ENCODE results near the gene MAT2A.
"Not testable (repeated sequence)": the region's sequence is repeated elsewhere in the genome, so short reads cannot be mapped to it uniquely, and the experiment has no call there.

Gene MAT2A

DNA sequence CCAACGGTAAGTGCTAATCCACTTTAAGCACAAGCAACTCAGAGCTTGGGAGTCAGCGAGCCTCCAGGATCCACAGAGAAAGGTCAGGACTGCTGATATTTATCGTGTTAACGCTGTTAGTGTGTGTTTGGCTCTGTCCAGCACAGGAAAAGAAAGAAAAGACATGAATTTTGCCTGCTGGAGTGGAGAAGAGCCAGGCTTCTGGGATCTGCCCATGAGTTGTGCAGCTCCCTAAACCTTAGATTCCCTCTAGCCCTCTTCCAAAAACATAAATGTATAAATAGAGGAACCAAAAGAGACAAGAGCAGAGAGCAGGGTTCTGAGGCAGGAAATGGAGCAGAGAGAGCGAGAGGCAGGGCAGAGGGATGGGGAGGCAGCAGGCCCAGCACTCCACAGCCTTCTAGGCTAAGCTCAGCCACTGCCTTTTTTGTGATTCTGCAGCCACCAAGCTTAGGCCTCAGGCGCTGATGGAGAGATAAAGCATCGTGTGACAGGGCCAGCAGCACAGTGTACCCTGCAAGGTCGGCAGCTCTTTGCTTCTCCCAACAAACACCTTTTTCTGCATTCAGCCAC, 14.5 kb upstream of the MAT2A start:
- DNase-seq, result no peak

DNA sequence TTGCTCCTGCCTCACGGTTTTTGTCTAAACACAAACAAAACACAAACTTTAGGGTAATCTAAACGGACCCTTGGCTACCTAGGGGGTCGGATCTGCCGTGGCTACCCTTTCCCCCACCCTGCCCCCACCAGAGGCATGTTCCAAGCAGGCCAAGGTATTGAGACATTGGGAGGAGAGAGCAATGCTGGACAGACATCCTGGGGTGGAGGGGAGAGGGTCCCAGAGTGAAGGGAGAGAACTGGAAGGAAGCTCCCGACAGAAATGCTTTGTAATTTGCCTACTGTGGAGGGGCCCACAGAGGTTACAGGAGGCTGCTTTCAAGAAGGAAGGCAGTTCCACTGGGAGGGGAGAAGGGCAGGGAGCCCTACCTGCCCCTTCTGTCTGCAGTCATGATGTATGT, 13.9 kb upstream of the MAT2A start:
- DNase-seq, result no peak

DNA sequence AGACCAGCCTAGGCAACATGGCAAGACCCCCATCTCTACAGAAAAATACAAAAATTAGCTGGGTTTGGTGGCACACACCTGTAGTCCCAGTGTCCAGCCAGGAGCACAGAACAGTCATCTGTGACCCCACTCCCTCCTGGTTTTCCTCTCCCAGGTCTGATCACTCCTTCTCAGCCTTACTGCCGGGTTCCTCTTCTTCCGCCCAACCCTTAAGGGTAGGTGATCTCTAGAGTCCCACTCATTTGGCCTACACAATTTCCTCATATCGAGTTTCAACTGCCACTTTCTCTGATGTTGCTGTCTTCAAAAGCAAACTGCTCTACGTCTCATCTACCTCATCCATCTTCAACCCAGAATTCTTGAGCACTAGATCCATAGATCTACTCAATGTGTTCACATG, 13.4 kb upstream of the MAT2A start:
- no peak for DNase-seq

DNA sequence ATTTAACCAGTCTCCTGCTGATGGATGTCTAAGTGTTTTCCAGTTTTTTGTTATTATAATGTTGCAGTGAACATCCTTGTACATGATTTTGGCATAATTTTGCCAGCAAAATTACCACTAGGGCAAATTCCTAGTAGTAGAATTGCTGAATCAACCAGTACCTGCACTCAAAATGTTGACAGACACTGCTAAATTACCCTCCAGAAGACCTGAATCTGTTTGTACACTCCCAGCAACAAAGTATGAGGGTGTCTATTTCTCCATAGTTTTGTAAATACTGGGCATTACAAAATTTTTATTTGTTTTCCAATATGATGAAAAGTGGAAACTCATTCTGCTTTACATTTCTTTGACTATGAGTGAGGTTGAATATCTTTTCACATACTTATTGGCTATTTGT, 11.2 kb upstream of the MAT2A start:
- no peak for DNase-seq

DNA sequence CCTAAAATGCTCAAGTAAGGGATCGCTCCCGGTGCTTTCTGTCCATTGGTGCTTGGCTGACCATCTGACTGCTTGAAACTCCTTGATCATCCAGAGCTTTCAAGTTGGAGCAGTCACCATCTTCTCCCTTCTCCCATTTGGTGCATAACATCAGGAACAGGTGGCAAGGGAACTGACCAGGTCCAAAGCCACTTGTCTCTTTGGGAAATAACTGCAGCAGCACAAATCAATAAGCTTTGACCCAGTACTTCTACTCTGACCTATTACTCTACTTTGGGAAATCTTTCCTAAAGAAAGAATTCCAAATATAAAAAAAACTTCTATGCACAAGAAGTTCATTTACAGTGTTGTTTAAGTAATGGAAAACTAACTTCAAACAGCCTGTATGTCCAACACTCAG, 10.6 kb upstream of the MAT2A start:
- DNase-seq, result no peak

DNA sequence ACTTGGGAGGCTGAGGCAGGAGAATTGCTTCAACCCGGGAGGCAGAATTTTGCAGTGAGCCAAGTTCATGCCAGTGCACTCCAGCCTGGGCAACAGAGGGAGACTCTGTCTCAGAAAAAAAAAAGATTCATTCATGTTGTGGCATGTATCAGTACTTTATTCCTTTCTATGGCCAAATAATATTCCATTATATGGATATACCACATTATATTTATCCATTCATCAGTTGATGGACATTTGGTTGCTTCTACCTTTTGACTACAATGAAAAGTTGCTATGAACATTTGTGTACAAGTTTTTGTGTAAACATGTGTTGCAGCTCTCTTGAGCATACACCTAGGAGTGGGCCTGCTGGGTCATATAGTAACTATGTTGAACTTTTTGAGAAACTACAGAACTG, 9.2 kb upstream of the MAT2A start:
- DNase-seq, result no peak

DNA sequence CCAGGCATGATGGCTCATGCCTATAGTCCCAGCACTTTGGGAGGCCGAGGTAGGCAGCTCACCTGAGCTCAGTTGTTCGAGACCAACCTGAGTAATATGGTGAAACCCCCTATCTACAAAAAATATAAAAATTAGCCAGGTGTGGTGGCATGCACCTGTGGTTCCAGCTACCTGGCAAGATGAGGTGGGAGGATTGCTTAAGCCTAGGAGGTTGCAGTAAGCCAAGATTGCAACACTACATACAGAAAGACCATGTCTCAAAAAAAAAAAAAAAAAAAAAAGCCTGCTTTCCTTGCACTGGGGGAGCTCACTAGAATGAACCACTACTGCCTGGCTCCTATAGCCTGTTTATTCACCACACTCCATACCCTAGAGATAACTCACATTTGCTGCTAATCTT, 7.4 kb upstream of the MAT2A start:
- DNase-seq, result no peak

DNA sequence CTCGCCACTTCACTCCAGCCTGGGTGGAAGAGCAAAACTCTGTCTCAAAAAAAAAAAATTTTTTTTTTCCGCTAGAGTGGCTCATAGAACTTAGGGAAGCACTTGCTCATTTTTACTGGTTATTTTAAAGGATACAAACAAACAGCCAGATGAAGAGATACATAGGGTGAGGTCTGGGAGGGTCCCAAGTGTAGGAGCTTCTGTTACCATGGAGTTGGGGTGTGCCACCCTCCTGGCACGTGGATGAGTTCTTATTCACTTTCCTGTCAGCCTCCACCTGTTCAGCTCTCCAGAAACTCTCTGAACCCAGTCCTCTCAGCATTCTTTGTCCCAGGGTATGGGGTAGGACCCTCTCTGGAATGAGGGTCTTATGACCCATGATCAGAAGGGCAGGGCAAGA, 4.9 kb upstream of the MAT2A start:
- no peak for DNase-seq

DNA sequence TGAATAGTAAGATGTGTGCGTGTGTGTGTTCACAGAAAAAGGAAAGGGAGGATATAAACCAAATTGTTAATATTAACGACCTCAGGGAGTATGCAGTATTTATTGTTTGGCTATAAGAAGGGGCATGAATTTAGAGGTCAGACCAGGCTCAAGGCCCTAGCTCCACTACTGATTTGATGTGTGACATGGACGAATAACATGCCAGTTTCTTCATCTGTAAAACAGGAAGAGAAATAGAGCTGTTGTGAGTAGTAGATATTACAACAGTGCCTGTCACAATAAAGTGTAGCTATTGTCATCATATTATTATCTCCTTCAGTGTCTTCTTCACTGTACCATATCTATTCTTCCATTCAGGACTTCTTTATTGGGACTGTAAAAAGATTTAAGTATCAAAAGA, 4.1 kb upstream of the MAT2A start:
- no peak for DNase-seq

DNA sequence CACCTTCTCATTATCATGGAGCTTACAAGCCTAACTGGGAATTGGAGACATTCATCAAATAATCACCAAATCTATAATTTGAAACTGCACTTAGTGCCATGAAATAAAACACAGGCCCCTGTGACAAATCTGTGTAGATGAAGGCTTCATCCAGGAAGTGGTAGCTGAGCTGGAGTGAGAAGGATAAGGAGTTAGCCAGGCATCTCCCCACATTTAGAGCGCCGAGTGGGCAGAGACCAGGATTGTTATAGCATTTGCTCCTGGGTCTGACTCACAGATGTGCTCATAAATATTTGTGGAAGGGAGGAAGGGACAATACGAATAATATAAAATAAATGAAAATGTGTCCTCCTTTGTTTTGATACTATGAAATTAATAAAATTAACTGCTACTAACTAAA, 2.5 kb upstream of the MAT2A start:
- no peak for DNase-seq

DNA sequence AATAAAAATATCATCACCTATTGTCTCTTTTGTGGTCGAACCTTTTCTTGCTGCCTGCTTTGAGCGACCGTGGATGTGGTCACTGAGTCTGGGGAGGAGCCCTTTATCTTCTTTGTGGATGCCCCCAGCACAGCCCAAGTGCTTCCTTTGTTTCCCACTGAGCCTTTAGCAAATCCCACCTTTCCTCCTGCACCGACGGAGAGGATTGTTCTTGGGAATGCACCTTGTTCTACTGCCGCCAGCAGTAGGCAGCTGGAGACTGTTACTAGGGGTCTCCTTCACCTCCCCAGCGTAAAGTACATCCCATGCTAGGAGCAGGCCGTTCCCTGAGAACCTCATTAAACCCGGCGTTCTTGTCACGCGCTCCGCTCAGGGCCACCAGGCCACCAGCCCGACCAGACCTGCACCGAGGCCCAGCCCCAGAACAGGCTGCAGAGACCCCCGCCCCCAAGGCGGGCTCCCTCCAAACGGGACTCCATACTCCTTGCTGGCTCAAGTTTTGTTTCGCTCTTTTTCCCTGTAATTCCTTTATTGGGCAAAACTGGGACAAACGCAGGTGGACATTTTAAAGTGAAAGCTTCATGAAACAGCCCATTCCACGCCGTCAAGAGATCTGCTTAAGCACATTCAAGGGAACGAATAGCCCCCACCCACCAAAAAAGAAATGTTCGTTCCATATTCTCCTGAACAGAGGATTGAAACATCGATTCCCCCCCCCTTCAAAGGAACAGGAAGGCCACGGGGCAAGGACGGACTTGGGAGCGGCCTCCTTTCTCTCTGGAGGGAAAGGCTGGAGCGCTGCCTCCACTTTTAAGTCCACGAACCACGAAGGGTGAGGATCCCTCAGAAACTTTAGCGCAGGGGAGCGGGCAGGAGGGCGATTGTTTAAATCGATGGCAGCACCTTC, 1.1 kb upstream of the MAT2A start:
- DNase-seq, result peak; percentile 61

DNA sequence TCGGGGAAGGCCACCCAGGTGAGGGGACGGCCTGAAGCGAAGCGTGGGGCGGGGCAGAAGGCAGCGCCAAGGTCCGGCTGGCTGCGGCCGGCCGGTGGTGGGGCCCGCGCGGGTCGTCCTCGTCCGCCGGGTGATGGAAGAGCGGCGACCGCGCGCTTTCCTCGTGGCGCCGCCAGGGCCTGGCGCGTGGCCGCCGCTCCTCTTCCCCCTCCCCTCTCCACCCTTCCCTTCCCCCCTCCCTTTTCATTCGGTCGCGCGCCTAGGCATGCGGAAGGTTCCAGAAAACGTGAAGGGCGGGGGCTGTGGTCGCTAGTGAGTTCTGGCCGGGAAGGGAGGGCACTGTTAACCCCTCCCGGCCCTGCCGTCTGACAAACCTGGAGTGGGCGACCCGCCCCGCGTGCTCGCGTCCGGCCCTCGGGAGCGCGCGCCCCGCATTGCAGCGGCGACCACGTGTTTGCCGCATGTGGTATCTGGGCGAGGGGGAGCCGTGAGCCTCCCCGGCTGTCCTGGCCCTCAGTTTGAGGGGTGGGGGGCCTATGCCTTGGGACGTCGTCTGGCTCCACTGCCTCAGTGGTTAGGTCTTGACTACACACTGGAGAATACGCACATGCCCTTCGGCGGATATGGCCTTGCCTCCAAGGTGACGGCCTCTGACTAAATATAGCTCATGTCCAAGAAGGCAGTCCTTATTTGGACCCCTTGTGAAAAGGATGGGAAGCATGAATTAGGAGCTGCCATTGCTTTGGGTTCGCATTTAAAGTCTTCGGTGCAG, 579 bp downstream of the MAT2A start:
- DNase-seq, result no peak

DNA sequence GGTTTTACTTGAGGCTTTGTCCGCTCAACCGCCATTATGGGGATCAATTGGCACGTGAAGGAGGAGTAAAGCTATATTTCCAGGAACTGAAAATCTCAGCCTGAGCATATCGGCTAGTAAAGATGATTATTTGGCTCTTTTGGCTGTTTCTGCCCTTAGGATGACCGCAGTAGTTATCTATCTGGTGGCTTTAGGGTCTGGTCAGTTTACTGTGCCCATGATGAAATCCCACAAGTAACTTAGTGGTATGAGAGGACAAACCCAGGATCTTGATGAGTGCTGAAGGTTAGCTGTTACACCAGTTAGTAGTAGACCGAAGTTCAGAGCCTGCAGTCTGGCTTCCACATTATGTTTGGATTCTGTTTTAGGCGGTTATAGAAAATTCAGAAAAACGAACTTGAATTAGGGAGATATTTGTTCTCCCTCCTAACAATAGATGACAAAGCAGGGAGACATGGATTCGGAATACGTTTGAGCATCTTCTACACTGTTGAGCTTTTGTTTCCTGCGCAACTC, 1.2 kb downstream of the MAT2A start:
- DNase-seq, result no peak

DNA sequence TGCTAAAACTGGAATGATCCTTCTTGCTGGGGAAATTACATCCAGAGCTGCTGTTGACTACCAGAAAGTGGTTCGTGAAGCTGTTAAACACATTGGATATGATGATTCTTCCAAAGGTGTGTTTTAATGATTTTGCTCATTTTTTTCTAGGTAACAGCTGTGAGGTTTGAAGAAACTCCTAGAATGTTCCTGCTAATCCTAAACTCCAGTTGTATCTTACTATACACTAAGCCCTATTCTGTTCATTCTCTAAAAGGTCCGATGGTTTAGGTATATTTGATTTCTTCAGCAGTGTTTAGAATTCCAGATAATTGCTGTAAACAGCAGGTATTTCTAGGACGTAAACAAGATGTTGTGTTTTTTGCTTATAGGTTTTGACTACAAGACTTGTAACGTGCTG, 2.3 kb downstream of the MAT2A start:
- DNase-seq, result no peak

DNA sequence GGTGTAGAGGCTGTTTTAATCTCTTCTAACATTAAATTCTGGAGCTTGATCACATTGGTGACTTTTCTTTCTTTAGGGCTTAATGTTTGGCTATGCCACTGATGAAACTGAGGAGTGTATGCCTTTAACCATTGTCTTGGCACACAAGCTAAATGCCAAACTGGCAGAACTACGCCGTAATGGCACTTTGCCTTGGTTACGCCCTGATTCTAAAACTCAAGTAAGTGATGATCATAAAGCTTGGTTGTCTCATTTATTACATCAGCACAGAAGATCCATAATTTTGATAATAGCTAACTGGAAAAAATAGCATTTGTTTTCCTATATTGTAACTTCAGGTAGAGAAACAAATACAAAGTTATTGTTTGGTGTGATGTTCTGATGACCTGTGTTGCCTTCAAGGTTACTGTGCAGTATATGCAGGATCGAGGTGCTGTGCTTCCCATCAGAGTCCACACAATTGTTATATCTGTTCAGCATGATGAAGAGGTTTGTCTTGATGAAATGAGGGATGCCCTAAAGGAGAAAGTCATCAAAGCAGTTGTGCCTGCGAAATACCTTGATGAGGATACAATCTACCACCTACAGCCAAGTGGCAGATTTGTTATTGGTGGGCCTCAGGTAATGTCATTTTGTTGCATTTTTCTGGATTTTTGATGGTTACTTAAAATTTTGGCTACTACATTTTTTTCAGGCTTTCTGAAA, 2.9 kb downstream of the MAT2A start:
- DNase-seq, result no peak

DNA sequence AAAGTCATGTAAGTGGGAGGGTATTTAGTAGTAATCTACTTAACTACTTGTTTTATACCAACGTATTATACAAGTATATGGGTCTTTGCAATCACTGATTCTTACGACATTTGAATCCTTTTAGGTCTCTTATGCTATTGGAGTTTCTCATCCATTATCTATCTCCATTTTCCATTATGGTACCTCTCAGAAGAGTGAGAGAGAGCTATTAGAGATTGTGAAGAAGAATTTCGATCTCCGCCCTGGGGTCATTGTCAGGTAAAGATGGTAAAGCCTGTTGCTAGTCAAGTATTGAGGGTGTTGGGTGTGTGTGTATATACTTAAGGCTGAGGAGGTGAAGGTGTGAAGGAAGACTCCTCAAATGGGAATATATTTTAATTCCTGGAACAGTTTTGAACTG, 3.8 kb downstream of the MAT2A start:
- DNase-seq, result no peak

DNA sequence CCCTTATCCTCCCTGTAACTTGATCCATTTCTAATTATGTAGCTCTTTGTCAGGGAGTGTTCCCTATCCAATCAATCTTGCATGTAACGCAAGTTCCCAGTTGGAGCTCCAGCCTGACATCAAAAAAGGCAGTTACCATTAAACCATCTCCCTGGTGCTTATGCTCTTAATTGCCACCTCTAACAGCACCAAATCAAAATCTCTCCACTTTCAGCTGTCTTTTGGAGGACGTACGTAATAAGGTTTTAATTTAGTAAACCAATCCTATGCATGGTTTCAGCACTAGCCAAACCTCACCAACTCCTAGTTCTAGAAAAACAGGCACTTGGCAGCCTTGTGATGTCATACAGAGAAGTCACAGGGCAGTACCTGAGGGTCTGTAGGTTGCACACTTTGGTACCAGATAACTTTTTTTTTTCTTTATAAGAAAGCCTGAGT, 5.3 kb downstream of the MAT2A start:
- not testable (repeated sequence) for DNase-seq

DNA sequence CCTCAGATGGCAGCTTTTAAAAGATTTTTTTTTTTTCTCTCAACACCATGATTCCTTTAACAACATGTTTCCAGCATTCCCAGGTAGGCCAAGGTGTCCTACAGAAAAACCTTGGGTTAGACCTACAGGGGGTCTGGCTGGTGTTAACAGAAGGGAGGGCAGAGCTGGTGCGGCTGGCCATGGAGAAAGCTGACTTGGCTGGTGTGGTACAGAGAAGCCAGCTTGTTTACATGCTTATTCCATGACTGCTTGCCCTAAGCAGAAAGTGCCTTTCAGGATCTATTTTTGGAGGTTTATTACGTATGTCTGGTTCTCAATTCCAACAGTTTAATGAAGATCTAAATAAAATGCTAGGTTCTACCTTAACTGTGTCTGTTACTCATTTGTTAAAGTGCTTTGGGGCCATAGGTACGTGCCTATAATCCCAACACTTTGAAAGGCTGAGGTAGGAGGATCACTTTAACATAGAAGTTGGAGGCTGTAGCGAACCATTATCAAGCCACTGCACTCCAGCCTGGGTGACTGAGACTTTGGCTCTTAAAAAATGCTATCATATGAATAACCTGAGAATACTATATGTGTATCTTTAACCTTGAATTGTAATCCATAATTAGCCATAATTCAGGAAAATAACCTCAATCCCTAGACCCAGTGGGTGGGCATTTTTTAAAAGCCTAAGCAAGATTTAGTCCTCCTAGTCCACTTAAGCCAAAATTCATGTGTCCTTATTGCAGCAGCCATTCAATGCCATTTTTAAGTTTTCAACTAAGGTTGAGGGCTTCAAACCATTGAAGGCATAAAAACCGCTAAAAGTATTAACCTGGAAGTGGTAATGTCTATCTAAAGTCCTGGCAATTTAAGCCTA, 6.2 kb downstream of the MAT2A start:
- not testable (repeated sequence) for DNase-seq

DNA sequence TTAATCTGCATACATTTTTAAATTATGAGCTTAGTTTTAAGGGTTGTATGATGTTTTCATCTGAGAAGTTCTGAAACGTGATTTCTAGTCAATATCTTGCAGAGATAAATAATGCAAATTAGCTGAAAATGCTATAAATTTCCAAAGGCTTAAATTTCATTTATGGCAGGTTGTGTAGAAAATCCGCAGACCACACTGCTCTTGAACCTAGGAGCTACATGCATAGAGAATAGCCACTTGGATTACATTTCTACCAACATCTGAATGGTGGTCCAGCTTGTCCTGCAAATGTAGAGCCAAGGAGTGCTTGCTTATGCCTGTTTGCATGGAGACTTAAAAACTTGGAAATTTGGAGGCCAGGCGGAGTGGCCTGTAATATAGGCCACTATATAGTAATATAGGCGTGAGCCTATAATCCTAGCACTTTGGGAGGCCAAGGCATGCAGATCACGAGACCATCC, 6.8 kb downstream of the MAT2A start:
- DNase-seq, result no peak

DNA sequence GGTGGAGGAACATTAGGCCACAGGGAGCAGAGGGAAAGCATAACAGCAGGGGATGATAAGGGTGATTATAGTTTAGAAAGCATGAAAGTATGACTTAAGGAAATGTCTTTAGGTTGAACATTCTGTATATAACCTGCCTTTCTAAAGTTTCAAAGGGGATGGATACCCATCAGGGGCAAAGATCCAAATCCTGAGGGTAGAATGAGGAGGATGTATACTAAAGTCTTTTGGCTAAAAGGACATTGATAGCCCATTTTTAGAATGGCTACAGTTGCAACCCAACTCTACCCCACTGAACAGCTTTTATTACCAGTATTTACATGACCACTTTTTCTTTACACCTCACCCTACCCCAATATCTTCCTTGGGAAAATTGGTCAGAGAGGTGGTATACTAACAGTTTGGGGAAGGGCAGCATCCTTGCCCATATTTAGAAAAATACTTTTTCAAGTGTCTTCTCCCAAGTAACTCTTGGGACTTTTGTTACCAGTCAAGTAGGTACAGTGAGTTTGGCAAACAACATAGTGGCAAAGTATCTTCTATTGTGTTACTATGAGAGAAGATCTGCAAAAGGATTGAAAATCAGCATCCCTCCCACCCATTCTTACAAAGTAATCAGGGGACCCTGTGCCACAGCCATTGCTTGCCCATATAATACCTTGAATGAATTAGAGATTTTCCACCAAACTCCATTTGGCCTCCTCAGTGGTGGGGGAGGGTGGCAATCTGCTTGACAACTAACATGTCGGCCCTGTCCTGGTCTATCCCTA, 8.3 kb downstream of the MAT2A start:
- DNase-seq, result no peak

Measured in NCI-H1092 (cell line).